Mucosa of rectum (tissue), 2 donors: ENCODE data around the gene ITIH6.

Experiments
- H3K27ac ChIP-seq, 2 donors: one replicate each; pipeline ENCODE4 v1.7.0; 2013; ENCODE audit warnings: inconsistent platforms in 2 of 2, low read depth in 2 of 2, low read length in 2 of 2
- H3K27me3 ChIP-seq, 2 donors: one replicate each; pipeline ENCODE4 v1.7.0; 2013; ENCODE audit warnings: low read length in 2 of 2; ENCODE audit not compliant: control insufficient read depth in 2 of 2, insufficient read depth in 2 of 2
- H3K36me3 ChIP-seq, 2 donors: one replicate each; pipeline ENCODE4 v1.7.0; 2013; ENCODE audit warnings: low read length in 2 of 2; ENCODE audit not compliant: control insufficient read depth in 2 of 2, insufficient read depth in 2 of 2
- H3K4me1 ChIP-seq, 2 donors: one replicate each; pipeline ENCODE4 v1.7.0; 2013; ENCODE audit warnings: low read length in 2 of 2, mild to moderate bottlenecking in 1 of 2; ENCODE audit not compliant: control insufficient read depth in 2 of 2, insufficient read depth in 2 of 2
- H3K4me3 ChIP-seq, 2 donors: one replicate each; pipeline ENCODE4 v1.7.0; 2013; ENCODE audit warnings: low read length in 2 of 2
- H3K9ac ChIP-seq, 2 donors: one replicate each; pipeline ENCODE4 v1.7.0; 2013; ENCODE audit warnings: low read length in 2 of 2, low read depth in 1 of 2, mild to moderate bottlenecking in 1 of 2
- H3K9me3 ChIP-seq, 2 donors: one replicate each; pipeline ENCODE4 v1.7.0; 2013; ENCODE audit warnings: low read length in 2 of 2; ENCODE audit not compliant: control insufficient read depth in 2 of 2
- donor health status: healthy.
- donor health status: Normal muscosa, but diverticular disease.

The ITIH6 gene

GRCh38 chrX:54721424-54721823 is 76.6 kb downstream of the ITIH6 start:
- no peaks in the 10 kb centered on the region for H3K4me1 ChIP-seq
- H3K9me3 ChIP-seq: no peaks in the 10 kb centered on the region
- no peaks in the 10 kb centered on the region for H3K36me3 ChIP-seq
- H3K27ac ChIP-seq: no peak overlapping the region
- H3K4me3 ChIP-seq: no peak overlapping the region
- peaks cover 0 to 4% of the 10 kb centered on the region in 2 donors for H3K27me3 ChIP-seq
- H3K9ac ChIP-seq: no peak overlapping the region

GRCh38 chrX:54715621-54716020 is 82.4 kb downstream of the ITIH6 start:
- Histone ChIP-seq H3K9me3 (no peaks in the 10 kb centered on the region), H3K36me3 (no peaks in the 10 kb centered on the region), H3K27me3 (no peaks in the 10 kb centered on the region), H3K4me3 (no peak overlapping the region), H3K9ac (no peak overlapping the region), H3K27ac (no peak overlapping the region), H3K4me1 (no peaks in the 10 kb centered on the region)

- Histone ChIP-seq H3K4me1 (no peaks in the 10 kb centered on the region), H3K9ac (no peak overlapping the region)
Measured at GRCh38 chrX:54714424-54714823, 83.6 kb downstream of the ITIH6 start.

GRCh38 chrX:54711735-54712134 is 86.3 kb downstream of the ITIH6 start:
- no peaks in the 10 kb centered on the region for H3K36me3 ChIP-seq
- H3K27ac ChIP-seq: no peak overlapping the region
- no peaks in the 10 kb centered on the region for H3K4me1 ChIP-seq
- peaks cover 0 to 4% of the 10 kb centered on the region in 2 donors for H3K27me3 ChIP-seq
- no peak overlapping the region for H3K4me3 ChIP-seq
- no peak overlapping the region for H3K9ac ChIP-seq
- H3K9me3 ChIP-seq: no peaks in the 10 kb centered on the region

More at GRCh38 chrX:54714424-54714823, 83.6 kb downstream of the ITIH6 start:
- no peaks in the 10 kb centered on the region for H3K27me3 ChIP-seq
- H3K36me3 ChIP-seq: no peaks in the 10 kb centered on the region
- H3K4me3 ChIP-seq: no peak overlapping the region
- no peaks in the 10 kb centered on the region for H3K9me3 ChIP-seq
- no peak overlapping the region for H3K27ac ChIP-seq

GRCh38 chrX:54710920-54711319 is 87.1 kb downstream of the ITIH6 start:
- no peak overlapping the region for H3K4me3 ChIP-seq
- H3K36me3 ChIP-seq: no peaks in the 10 kb centered on the region
- H3K9me3 ChIP-seq: no peaks in the 10 kb centered on the region
- peaks cover 0 to 4% of the 10 kb centered on the region in 2 donors for H3K27me3 ChIP-seq
- no peaks in the 10 kb centered on the region for H3K4me1 ChIP-seq
- H3K27ac ChIP-seq: no peak overlapping the region
- no peak overlapping the region for H3K9ac ChIP-seq

- Histone ChIP-seq H3K36me3 (no peaks in the 10 kb centered on the region), H3K4me3 (no peak overlapping the region), H3K9ac (no peak overlapping the region), H3K9me3 (no peaks in the 10 kb centered on the region), H3K4me1 (no peaks in the 10 kb centered on the region), H3K27ac (no peak overlapping the region), H3K27me3 (peaks cover 0 to 4% of the 10 kb centered on the region in 2 donors)
Measured at GRCh38 chrX:54708404-54708803, 89.7 kb downstream of the ITIH6 start.
